Uterus (tissue), 4 donors: ENCODE data around the gene PLCB2. TPM values are rescaled to one million over a fixed set of nuclear protein-coding genes. Genes with fewer than 3 reads are reported as not detected.
A peak's percentile ranks its signal among the peaks of the same experiment; 100 is the strongest.

Experiments
- DNase-seq, 2 donors: peaks; one replicate each; pipeline ENCODE4 v3.0.0-alpha.2; 2019 to 2020
- H3K27ac ChIP-seq, 2 donors: fragments of 200-600 bp; sonication (generic); 1 replicate in 1 of 2; 2 replicates in 1 of 2; pipeline ENCODE4 v1.5.1; 2016 to 2018
- H3K27me3 ChIP-seq, 2 donors: fragments of 200-600 bp; sonication (generic); one replicate each; pipeline ENCODE4 v1.5.1; 2018 to 2019; ENCODE audit warnings: control low read depth in 1 of 2
- H3K36me3 ChIP-seq, 2 donors: fragments of 200-600 bp; sonication (generic); one replicate each; pipeline ENCODE4 v1.5.1; 2019; ENCODE audit warnings: control low read depth in 1 of 2
- H3K4me1 ChIP-seq, 2 donors: fragments of 200-600 bp; sonication (generic); one replicate each; pipeline ENCODE4 v1.5.1; 2018 to 2019; ENCODE audit warnings: control low read depth in 1 of 2
- H3K4me3 ChIP-seq, 2 donors: fragments of 200-600 bp; sonication (generic); 1 replicate in 1 of 2; 2 replicates in 1 of 2; pipeline ENCODE4 v1.5.1; 2018 to 2019; ENCODE audit warnings: mild to moderate bottlenecking in 1 of 2
- H3K9me3 ChIP-seq, 2 donors: fragments of 200-600 bp; sonication (generic); one replicate each; pipeline ENCODE4 v1.5.1; 2019; ENCODE audit warnings: control low read depth in 1 of 2
- POLR2A ChIP-seq, 2 donors: fragments of 450-650 bp; IDR thresholded peaks; one replicate each; pipeline ENCODE4 v1.6.1; 2016; ENCODE audit warnings: antibody characterized with exemption in 2 of 2, mild to moderate bottlenecking in 1 of 2, moderate library complexity in 1 of 2
- intact Hi-C: fragments of 100-400 bp; cut with DNase I; formaldehyde crosslinking; loops from one replicate; pipeline ENCODE4 v1.15.1; 2023; ENCODE audit warnings: low total_unique reads
- total RNA-seq, 4 donors: library from RNA; depleted of rRNA in 3 of 4; stranded (reverse); fragments of >200 nt in 3 of 4; gene quantifications; one replicate each; pipeline versions ENCODE4 v1.1.0 to v1.2.4, GENCODE V29; 2014 to 2023
- TF ChIP-seq, protein P1 (sequence below), 4 experiments: fragments of 200-600 bp in 2 of 4; fragments of 450-650 bp in 2 of 4; sonication (generic) in 2 of 4; IDR thresholded peaks; one replicate each; pipeline ENCODE4 v1.5.1; 2016 to 2019; ENCODE audit warnings: antibody characterized with exemption in 4 of 4, mild to moderate bottlenecking in 2 of 4, moderate library complexity in 1 of 4
- donor health status: DM: yes; HTN: yes; CAD: no.

The PLCB2 gene
- total RNA-seq, 4 donors from 2014 or later = 3.5 to 19.0 (median 9.3) TPM

DNA sequence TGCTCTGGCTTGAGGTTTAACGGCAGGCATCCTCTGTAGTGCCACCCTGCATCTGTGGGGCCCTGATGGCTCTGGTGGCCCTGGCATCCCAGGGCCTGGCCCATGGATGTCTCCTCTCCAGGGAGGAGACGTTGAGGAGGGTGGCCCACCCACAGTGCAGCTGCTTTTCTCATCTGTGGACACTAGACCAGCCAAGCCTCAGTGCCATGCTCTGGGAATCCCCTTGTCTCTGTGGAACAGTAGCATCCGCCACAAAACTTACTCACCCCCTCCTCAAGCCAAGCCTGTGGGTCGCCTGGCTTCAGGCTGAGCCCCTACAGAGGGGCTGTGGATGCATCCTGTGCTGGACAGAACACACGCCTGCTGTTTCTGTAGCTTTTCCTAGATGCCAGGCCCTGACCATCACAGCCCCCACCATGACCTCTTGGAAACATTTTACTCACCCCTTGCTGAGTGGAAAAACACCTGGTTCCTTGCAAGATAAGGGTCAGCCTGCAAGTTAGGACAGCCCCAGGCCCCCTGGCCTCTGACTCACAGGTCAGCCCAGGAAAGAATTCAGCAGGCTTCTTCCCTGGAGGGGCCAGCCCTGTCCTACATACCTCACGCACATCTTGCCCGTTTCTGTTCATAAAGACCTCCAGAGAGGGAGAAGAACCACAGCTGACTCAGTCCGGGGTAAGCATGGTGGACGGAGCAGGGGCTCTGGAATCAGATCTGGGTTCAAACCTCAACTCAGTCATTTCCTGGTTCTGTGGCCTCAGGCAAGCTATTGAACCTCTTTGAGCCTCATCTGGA, 49.9 kb downstream of the PLCB2 start:
- intact Hi-C loops = no loop called here
- DNase-seq = no peak
- no peaks in the 10 kb centered on the region for H3K27me3 ChIP-seq
- H3K4me3 ChIP-seq = no peak overlapping the region
- H3K4me1 ChIP-seq = peaks cover 0 to 11% of the 10 kb centered on the region in 2 donors
- TF ChIP-seq POLR2A (IDR thresholded peaks at IDR 0.05) = no peak
- TF ChIP-seq, protein P1, sequence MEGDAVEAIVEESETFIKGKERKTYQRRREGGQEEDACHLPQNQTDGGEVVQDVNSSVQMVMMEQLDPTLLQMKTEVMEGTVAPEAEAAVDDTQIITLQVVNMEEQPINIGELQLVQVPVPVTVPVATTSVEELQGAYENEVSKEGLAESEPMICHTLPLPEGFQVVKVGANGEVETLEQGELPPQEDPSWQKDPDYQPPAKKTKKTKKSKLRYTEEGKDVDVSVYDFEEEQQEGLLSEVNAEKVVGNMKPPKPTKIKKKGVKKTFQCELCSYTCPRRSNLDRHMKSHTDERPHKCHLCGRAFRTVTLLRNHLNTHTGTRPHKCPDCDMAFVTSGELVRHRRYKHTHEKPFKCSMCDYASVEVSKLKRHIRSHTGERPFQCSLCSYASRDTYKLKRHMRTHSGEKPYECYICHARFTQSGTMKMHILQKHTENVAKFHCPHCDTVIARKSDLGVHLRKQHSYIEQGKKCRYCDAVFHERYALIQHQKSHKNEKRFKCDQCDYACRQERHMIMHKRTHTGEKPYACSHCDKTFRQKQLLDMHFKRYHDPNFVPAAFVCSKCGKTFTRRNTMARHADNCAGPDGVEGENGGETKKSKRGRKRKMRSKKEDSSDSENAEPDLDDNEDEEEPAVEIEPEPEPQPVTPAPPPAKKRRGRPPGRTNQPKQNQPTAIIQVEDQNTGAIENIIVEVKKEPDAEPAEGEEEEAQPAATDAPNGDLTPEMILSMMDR (IDR thresholded peaks at IDR 0.05) = no peak
- no peak overlapping the region for H3K27ac ChIP-seq
- no peaks in the 10 kb centered on the region for H3K9me3 ChIP-seq
- H3K36me3 ChIP-seq = no peaks in the 10 kb centered on the region

DNA sequence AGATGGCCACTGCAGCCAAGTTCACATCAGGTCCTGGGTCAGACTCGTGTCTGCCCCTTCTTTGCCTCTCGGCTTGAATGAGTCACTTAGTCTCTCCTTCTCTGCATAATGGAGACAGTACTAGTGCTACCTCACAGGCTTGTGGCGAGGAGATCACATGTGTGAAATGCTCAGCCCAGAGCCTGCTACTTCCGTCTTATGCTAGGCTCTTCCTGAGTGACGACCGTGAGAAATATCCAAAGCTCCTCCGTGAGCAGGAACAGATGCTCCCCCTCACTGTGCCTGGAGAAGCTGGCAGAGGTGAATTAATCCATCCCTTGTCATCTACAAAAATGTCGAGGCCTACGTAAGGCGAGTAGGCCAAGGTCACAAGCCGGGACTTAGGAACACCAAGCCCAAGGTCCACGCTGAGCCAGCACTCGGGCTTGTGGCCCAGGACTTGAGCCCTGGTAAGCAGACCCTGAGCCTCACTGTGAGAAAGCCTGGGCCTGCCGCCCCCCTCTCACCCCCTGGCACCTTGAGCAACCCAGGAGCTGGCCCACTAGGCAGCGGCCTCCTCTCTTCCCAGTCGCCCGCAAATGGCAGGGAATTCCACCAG, 51.0 kb downstream of the PLCB2 start:
- Histone ChIP-seq H3K36me3 (no peaks in the 10 kb centered on the region), H3K4me1 (peaks cover 0 to 10% of the 10 kb centered on the region in 2 donors), H3K9me3 (no peaks in the 10 kb centered on the region), H3K27ac (no peak overlapping the region), H3K27me3 (no peaks in the 10 kb centered on the region), H3K4me3 (no peak overlapping the region)
- no peak for TF ChIP-seq POLR2A (IDR thresholded peaks at IDR 0.05)
- TF ChIP-seq, protein P1 (IDR thresholded peaks at IDR 0.05) = no peak
- DNase-seq = no peak
- intact Hi-C loops = no loop called here

DNA sequence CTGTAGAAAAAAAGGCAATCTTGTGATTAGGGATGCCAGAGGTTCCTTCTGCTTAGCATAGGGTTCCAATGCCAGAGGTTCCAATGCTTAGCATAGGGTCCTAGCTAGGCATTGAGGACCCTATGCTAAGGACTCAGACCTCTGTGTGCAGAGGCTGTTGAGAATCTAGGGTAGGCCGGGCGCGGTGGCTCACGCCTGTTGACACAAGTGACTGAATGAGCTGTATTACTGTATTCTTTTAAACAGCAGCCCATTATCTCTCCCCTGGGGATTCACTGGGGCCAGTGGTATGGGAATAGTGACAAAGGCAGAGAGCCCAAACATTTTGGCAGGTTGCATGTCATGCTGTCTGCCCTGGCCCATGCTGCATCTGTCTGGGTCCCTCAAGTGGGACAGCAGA, 52.7 kb downstream of the PLCB2 start:
- intact Hi-C loops = no loop called here
- H3K27ac ChIP-seq = no peak overlapping the region
- no peaks in the 10 kb centered on the region for H3K36me3 ChIP-seq
- no peaks in the 10 kb centered on the region for H3K27me3 ChIP-seq
- H3K9me3 ChIP-seq = no peaks in the 10 kb centered on the region
- TF ChIP-seq, protein P1 (IDR thresholded peaks at IDR 0.05) = no peak
- TF ChIP-seq POLR2A (IDR thresholded peaks at IDR 0.05) = no peak
- H3K4me3 ChIP-seq = no peak overlapping the region
- no peak for DNase-seq
- H3K4me1 ChIP-seq = peaks cover 0 to 10% of the 10 kb centered on the region in 2 donors

DNA sequence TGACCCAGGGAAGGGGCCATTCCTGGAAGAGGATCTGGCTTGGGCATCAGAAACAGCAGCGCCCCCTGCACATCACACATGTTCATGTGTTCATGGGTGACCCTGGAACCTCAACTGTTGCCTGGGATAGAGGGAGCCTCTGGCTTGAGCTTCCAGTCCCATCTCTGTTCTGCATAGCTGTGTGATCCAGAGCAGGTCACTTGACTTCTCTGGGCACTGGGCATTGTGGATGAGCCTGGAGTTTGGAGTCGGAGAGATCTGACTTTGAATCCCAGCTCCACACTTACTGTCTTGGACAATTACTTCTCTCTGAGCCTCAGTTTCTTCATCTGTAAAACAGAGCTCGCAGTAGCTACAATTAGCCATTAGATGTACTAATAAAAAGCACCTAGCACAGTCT, 53.3 kb downstream of the PLCB2 start:
- TF ChIP-seq, protein P1 (IDR thresholded peaks at IDR 0.05) = no peak
- no peak for TF ChIP-seq POLR2A (IDR thresholded peaks at IDR 0.05)

DNA sequence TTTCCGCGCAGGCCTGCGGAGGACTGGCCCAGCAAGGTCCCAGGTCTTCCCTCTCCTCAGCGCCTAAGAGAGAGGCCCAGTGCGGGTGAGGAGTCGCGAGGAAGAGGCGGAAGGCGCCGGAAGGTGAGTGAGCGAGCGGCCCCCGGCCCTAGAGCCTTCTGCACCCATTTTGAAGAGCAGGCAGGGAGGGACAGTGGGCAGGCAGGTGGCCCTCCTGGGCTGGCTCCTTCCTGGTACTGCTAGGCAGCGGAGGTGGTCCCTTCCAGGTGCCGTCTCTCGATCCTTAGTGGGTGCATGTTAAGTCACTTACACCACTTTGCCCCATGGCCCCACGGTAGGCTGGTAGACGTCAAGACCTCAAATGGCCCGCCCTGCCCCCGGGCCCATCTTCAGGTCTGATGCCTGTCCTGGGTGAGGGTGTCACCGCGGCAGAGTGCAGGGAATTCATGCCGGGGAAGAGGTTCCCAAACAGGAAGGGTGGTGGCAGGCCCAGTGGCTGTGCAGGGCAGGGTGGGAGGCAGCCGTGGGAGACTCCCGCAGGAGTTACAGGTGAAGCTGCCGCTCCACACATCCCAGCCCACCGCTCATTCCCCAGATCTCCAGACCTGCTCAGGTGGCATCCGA, 54.5 kb downstream of the PLCB2 start:
- no peaks in the 10 kb centered on the region for H3K36me3 ChIP-seq
- TF ChIP-seq POLR2A (IDR thresholded peaks at IDR 0.05) = no peak
- TF ChIP-seq, protein P1 (IDR thresholded peaks at IDR 0.05) = no peak
- H3K27me3 ChIP-seq = no peaks in the 10 kb centered on the region
- no peak overlapping the region for H3K27ac ChIP-seq
- peaks cover 0 to 10% of the 10 kb centered on the region in 2 donors for H3K4me1 ChIP-seq
- no peaks in the 10 kb centered on the region for H3K9me3 ChIP-seq
- intact Hi-C loops = no loop called here
- no peak for DNase-seq
- peak overlapping the region; percentile 30 to 42 for H3K4me3 ChIP-seq

More for the DNA sequence above, 53.3 kb downstream of the PLCB2 start:
- intact Hi-C loops = no loop called here
- H3K36me3 ChIP-seq = no peaks in the 10 kb centered on the region
- DNase-seq = no peak
- H3K9me3 ChIP-seq = no peaks in the 10 kb centered on the region
- H3K4me1 ChIP-seq = peaks cover 0 to 10% of the 10 kb centered on the region in 2 donors
- H3K27ac ChIP-seq = no peak overlapping the region
- H3K27me3 ChIP-seq = no peaks in the 10 kb centered on the region
- H3K4me3 ChIP-seq = no peak overlapping the region
